K562 (cell line): ENCODE data around the gene PRM1. TPM values are rescaled to one million over a fixed set of nuclear protein-coding genes. Genes with fewer than 3 reads are reported as not detected.

Source experiments
- ATAC-seq: fragments of 200-7000 bp; cut with Tn5 transposase; 3 replicates; pipeline ENCODE4 v1.9.1; 2020; ENCODE audit warnings: moderate library complexity
- BruUV-seq: library from RNA; stranded (reverse); fragments of 400-500 nt; replicated peaks from 2 replicates; lab custom pipeline; 2021; lab: Mats Ljungman, UMichigan
- CTCF ChIA-PET: fragments of 300-600 bp; formaldehyde crosslinking; extraction: SDS; loops from one replicate; lab custom pipeline; 2021; ENCODE audit warnings: low intra/inter-chr PET ratio; lab: Yijun Ruan, JAX
- POLR2A ChIA-PET: fragments of 300-600, 350-650 bp; sonication (Branson Sonifier 250); formaldehyde crosslinking; extraction: SDS; loops from one replicate; lab custom pipeline; 2021; ENCODE audit warnings: antibody characterized with exemption, inconsistent platforms; lab: Yijun Ruan, JAX
- DNase-seq, 4 experiments: peaks; one replicate each; pipeline versions ENCODE4 v3.0.0 to v3.0.0-alpha.2; 2011 to 2018; ENCODE audit warnings: low spot score in 3 of 4, mixed read lengths in 3 of 4; ENCODE audit errors: extremely low read depth in 1 of 4
- FAIRE-seq: peaks from 2 replicates; lab custom pipeline; 2011; peaks lifted over from hg19 to GRCh38; lab: Jason Lieb, UNC
- H2AFZ ChIP-seq: 2 replicates; pipeline ENCODE4 v1.6.0; 2011; ENCODE audit warnings: low read depth, low read length, control low read depth, inconsistent platforms
- H3K27ac ChIP-seq: fragments of 200-600 bp; 3 replicates; pipeline ENCODE4 v1.8.0; 2011; ENCODE audit warnings: low read depth, mild to moderate bottlenecking, control low read depth, inconsistent platforms, low read length, moderate library complexity, mixed read lengths; ENCODE audit errors: extremely low read depth
- H3K27me3 ChIP-seq, 2 experiments: fragments of 300-600 bp in 1 of 2; 2 replicates in 1 of 2; 3 replicates in 1 of 2; pipeline versions ENCODE4 v1.6.0 to v1.8.0; 2011; ENCODE audit warnings: inconsistent platforms in 2 of 2, low read length in 2 of 2, mild to moderate bottlenecking in 1 of 2, mixed read lengths in 1 of 2, moderate library complexity in 1 of 2; ENCODE audit not compliant: control insufficient read depth in 2 of 2, insufficient read depth in 2 of 2
- H3K36me3 ChIP-seq: fragments of 300-600 bp; 3 replicates; pipeline ENCODE4 v1.8.0; 2011; ENCODE audit warnings: mild to moderate bottlenecking, low read length, inconsistent platforms; ENCODE audit not compliant: control insufficient read depth, insufficient read depth
- H3K4me1 ChIP-seq, 2 experiments: fragments of 200-600 bp in 1 of 2; replicated peaks in 1 of 2; 2 replicates in 1 of 2; 3 replicates in 1 of 2; pipeline versions ENCODE4 v1.5.1 to v1.8.0; 2011; ENCODE audit warnings: inconsistent platforms in 2 of 2, low read length in 2 of 2, mild to moderate bottlenecking in 1 of 2, mixed read lengths in 1 of 2, moderate library complexity in 1 of 2; ENCODE audit not compliant: control insufficient read depth in 2 of 2, insufficient read depth in 2 of 2
- H3K4me2 ChIP-seq: 2 replicates; pipeline ENCODE4 v1.6.1; 2011; ENCODE audit warnings: low read length, control low read depth, inconsistent platforms, mixed read lengths; ENCODE audit not compliant: insufficient read depth
- H3K4me3 ChIP-seq: fragments of 200-600 bp; sonication (generic), shearing (Covaris generic); 2 replicates; pipeline ENCODE4 v1.5.1; 2016; ENCODE audit warnings: control low read depth, inconsistent platforms
- H3K79me2 ChIP-seq: fragments of 200-600 bp; 3 replicates; pipeline ENCODE4 v1.8.0; 2011; ENCODE audit warnings: low read length, inconsistent platforms; ENCODE audit not compliant: control insufficient read depth, insufficient read depth
- H3K9ac ChIP-seq, 2 experiments: 2 replicates each; pipeline versions ENCODE4 v1.6.0 to v1.6.1; 2011; ENCODE audit warnings: low read depth in 2 of 2, low read length in 2 of 2, control low read depth in 1 of 2, inconsistent platforms in 1 of 2, mild to moderate bottlenecking in 1 of 2, mixed read lengths in 1 of 2; ENCODE audit not compliant: insufficient read depth in 1 of 2
- H3K9me1 ChIP-seq: one replicate; pipeline ENCODE4 v1.6.0; 2011; ENCODE audit warnings: inconsistent platforms, mild to moderate bottlenecking, low read length, moderate library complexity; ENCODE audit not compliant: control insufficient read depth, insufficient read depth
- H3K9me3 ChIP-seq: replicated peaks from 2 replicates; pipeline ENCODE4 v1.5.1; 2011; ENCODE audit warnings: low read depth, low read length, inconsistent platforms; ENCODE audit not compliant: control insufficient read depth, insufficient read depth
- H4K20me1 ChIP-seq: replicated peaks from 2 replicates; pipeline ENCODE4 v1.6.1; 2011; ENCODE audit warnings: low read length, inconsistent platforms, mixed read lengths; ENCODE audit not compliant: control insufficient read depth, insufficient read depth
- ARID3B ChIP-seq: fragments of 250-450 bp; sonication (Bioruptor Pico); IDR thresholded peaks from 2 replicates; pipeline ENCODE4 v1.4.0; 2020; ENCODE audit warnings: borderline replicate concordance
- BRF1 ChIP-seq: IDR thresholded peaks from 3 replicates; pipeline ENCODE4 v1.6.1; 2011; ENCODE audit warnings: borderline replicate concordance, mild to moderate bottlenecking; ENCODE audit not compliant: insufficient read length; ENCODE audit errors: extremely low read depth
- CEBPG ChIP-seq, 3 experiments: fragments of 200-800 bp in 1 of 3; sonication (Bioruptor generic) in 1 of 3; sonication (generic) in 1 of 3; formaldehyde crosslinking in 1 of 3; IDR thresholded peaks in 2 of 3; conservative IDR thresholded peaks in 1 of 3; 2 replicates each; pipeline versions ENCODE4 v1.6.1 to v1.8.0; 2016 to 2022; ENCODE audit warnings: missing compliant biosample characterization in 2 of 3, missing genetic modification characterization in 2 of 3, mild to moderate bottlenecking in 1 of 3, missing genetic modification reagents in 1 of 3
- KDM5B ChIP-seq: fragments of 200-600 bp; sonication (generic); IDR thresholded peaks from 2 replicates; pipeline ENCODE4 v1.6.1; 2012; ENCODE audit warnings: low read depth, mild to moderate bottlenecking, moderate library complexity, low read length, control low read depth, inconsistent platforms; ENCODE audit not compliant: insufficient replicate concordance
- MTA1 ChIP-seq: fragments of 450-650 bp; IDR thresholded peaks from 2 replicates; pipeline ENCODE4 v1.6.1; 2017; ENCODE audit warnings: borderline replicate concordance
- NR3C1 ChIP-seq: sonication (generic); formaldehyde crosslinking; IDR thresholded peaks from 2 replicates; pipeline ENCODE4 v1.8.1; 2022; ENCODE audit warnings: missing genetic modification reagents
- POLR2B ChIP-seq: fragments of 450-650 bp; IDR thresholded peaks from 2 replicates; pipeline ENCODE4 v1.6.1; 2018; ENCODE audit warnings: low read depth; ENCODE audit not compliant: partially characterized antibody
- U2AF2 ChIP-seq: fragments of 200-400 bp; formaldehyde crosslinking; optimal IDR thresholded peaks from 2 replicates; pipeline ENCODE3; 2017; ENCODE audit warnings: low read depth, mild to moderate bottlenecking, low read length
- WGBS: fragments of 100-300 bp; shearing (Covaris generic); methylation state at CpG from one replicate; pipeline ENCODE4 v1.1.6; 2016; ENCODE audit warnings: low coverage, mixed read lengths; ENCODE audit not compliant: insufficient coverage; ENCODE audit errors: missing lambda C conversion rate; 5-methylcytosine and 5-hydroxymethylcytosine counted together
- in situ Hi-C: fragments of 300-500 bp; cut with MboI; formaldehyde crosslinking; loops from 4 replicates; pipeline ENCODE4 v1.15.0; 2018; ENCODE audit warnings: inconsistent platforms, mixed read lengths
- intact Hi-C: fragments of 100-400 bp; cut with micrococcal nuclease; formaldehyde crosslinking; loops from 2 replicates; pipeline ENCODE4 v1.14.2; 2022
- polyA plus RNA-seq, 8 experiments: library from polyadenylated mRNA; depleted of rRNA in 4 of 8; stranded (reverse) in 5 of 8; unstranded in 3 of 8; fragments of >200 nt; fragmentation: Nextera tagmentation in 2 of 8; fragmentation: Illumina TruSeq in 1 of 8; extraction: Ambion mirVana in 2 of 8; extraction: Trizol in 1 of 8; gene quantifications; 2 replicates each; pipeline versions ENCODE4 v1.2.1 to v1.2.3, GENCODE V29; 2011 to 2014; ENCODE audit warnings: inconsistent platforms in 1 of 8, missing spikeins in 1 of 8
- total RNA-seq, 7 experiments: library from RNA; depleted of rRNA in 6 of 7; stranded (reverse); fragments of >200 nt in 6 of 7; fragmentation: Illumina TruSeq in 2 of 7; extraction: Trizol in 2 of 7; gene quantifications; 2 replicates each; pipeline versions ENCODE4 v1.2.1 to v1.2.3, GENCODE V29; 2011 to 2021; ENCODE audit warnings: low replicate concordance in 1 of 7
- TF ChIP-seq, protein P1 (sequence below): fragments of 150-350 bp; IDR thresholded peaks from 2 replicates; pipeline ENCODE4 v1.6.1; 2014; ENCODE audit warnings: low read depth, mild to moderate bottlenecking, low read length, borderline replicate concordance

PRM1 gene
- total and polyA plus RNA-seq, 9 of the 15 experiments (the other 6 are each of a cell fraction or from before 2014, with no cell fraction given), result not detected

DNA sequence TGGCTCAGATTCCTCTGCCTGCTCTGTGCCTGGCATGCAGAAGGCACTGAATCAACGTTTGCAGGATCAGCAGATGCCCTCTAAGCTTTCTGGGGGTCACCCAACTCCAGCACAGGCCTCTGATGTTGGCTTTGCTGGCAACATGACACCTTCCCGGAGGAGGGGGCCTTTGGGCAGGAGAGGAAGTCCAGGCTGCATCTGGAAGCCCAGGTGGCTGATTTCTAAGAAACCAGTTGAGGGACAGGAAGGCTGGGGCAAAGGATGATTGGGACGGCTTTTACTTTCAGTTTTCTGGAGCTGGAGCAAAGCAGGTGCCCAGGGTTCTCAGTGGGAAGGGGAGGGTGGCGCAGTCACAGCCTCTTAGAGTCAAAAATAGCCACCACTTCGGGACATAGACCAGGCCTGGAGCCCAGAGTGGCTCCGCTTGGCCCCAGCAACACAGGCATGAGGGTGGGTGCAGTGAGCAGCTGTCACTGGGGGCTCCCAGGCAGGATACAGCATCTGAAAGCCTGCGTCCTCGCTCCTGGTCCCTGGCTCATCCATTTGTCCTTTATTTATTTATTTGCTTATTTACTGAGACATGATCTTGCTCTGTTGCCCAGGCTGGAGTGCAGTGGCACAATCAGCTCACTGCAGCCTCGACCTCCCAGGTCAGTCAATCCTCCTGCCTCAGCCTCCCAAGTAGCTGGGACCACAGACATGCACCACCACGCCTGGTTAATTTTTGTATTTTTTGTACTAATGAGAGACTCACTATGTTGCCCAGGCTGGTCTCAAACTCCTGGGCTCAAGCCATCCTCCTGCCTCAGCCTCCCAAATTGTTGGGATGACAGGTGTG is 40.3 kb downstream of the PRM1 start:
- Histone ChIP-seq H2AFZ (0 out of 2 replicates have a peak overlapping the region, but pooled peaks have one; percentile 46), H3K36me3 (no peaks in the 10 kb centered on the region), H3K27me3 (no peaks in the 10 kb centered on the region), H3K4me2 (peak overlapping the region; percentile 35), H3K27ac (0 out of 3 replicates have a peak overlapping the region, but pooled peaks have one; percentile 2), H3K79me2 (peaks cover 14% of the 10 kb centered on the region; the same call in 2 of the 3 replicates), H3K9me3 (no peaks in the 10 kb centered on the region), H3K9ac (peak overlapping the region; percentile 17 to 89; a peak in 3 of 4 replicates), H3K9me1 (no peaks in the 10 kb centered on the region), H4K20me1 (no peaks in the 10 kb centered on the region; the same call in 1 of the 2 replicates), H3K4me1 (peaks cover 33 to 34% of the 10 kb centered on the region in 2 experiments), H3K4me3 (no peak overlapping the region)
- ATAC-seq (no peak), DNase-seq (peak in 1 of 4 experiments; percentile 59), FAIRE-seq (no peak)
- in situ Hi-C loops, result no loop called here
- CTCF ChIA-PET, result no interaction called here
- intact Hi-C loops, result no loop called here
- POLR2A ChIA-PET, result interaction anchor here (0.8 to 1.5 kb wide), 2 partner anchors 11 to 14 kb away, joined by 4 to 16 read pairs; partner anchors contain the start of gene SOCS1
- BruUV-seq, result no TSS peak
- 49% methylated on average over 10 of the region's 10 CpGs for WGBS
- TF ChIP-seq POLR2B, result no peak
- TF ChIP-seq ARID3B (CRISPR knock-in tag), result no peak
- TF ChIP-seq KDM5B, result no peak
- TF ChIP-seq, protein P1, sequence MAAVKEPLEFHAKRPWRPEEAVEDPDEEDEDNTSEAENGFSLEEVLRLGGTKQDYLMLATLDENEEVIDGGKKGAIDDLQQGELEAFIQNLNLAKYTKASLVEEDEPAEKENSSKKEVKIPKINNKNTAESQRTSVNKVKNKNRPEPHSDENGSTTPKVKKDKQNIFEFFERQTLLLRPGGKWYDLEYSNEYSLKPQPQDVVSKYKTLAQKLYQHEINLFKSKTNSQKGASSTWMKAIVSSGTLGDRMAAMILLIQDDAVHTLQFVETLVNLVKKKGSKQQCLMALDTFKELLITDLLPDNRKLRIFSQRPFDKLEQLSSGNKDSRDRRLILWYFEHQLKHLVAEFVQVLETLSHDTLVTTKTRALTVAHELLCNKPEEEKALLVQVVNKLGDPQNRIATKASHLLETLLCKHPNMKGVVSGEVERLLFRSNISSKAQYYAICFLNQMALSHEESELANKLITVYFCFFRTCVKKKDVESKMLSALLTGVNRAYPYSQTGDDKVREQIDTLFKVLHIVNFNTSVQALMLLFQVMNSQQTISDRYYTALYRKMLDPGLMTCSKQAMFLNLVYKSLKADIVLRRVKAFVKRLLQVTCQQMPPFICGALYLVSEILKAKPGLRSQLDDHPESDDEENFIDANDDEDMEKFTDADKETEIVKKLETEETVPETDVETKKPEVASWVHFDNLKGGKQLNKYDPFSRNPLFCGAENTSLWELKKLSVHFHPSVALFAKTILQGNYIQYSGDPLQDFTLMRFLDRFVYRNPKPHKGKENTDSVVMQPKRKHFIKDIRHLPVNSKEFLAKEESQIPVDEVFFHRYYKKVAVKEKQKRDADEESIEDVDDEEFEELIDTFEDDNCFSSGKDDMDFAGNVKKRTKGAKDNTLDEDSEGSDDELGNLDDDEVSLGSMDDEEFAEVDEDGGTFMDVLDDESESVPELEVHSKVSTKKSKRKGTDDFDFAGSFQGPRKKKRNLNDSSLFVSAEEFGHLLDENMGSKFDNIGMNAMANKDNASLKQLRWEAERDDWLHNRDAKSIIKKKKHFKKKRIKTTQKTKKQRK, result no peak
- no peak for TF ChIP-seq BRF1
- TF ChIP-seq NR3C1 (CRISPR knock-in tag), result no peak
- TF ChIP-seq MTA1, result no peak
- no peak for TF ChIP-seq CEBPG (CRISPR knock-in tag; IDR thresholded peaks at IDR 0.05)
- no peak for TF ChIP-seq CEBPG (tag; conservative IDR thresholded peaks at IDR 0.05 in 1 of 2, IDR thresholded peaks at IDR 0.05 in 1 of 2)
- no peak for TF ChIP-seq U2AF2
